GM12864 (cell line): ENCODE measurements around the gene AQP1.

Experiments
- DNase-seq: peaks from one replicate; pipeline ENCODE4 v3.0.0-alpha.2; 2011; ENCODE audit warnings: low read depth
- H3K4me3 ChIP-seq: 2 replicates; pipeline ENCODE4 v1.5.1; 2011; ENCODE audit warnings: mild to moderate bottlenecking, low read depth, low read length, control low read depth
- TF ChIP-seq, protein P1 (sequence below): IDR thresholded peaks from 2 replicates; pipeline ENCODE4 v1.5.1; 2011; ENCODE audit warnings: low read depth, mild to moderate bottlenecking, moderate library complexity, low read length, control low read depth, inconsistent platforms; ENCODE audit errors: missing control alignments

The AQP1 gene

DNA sequence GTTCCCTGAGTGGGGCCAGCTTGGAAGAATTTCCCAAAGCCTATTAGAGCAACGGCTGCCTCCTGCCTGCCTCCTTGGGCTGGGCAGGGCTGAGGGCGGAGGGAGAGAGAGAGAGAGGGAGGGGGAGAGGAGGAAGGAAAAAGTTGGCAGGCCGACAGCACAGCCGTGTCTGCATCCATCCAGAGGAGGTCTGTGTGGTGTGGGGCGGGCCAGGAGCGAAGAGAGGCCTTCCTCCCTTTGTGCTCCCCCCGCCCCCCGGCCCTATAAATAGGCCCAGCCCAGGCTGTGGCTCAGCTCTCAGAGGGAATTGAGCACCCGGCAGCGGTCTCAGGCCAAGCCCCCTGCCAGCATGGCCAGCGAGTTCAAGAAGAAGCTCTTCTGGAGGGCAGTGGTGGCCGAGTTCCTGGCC, at the start of gene AQP1:
TSS of gene AQP1 (plus strand) at position 293 of the 409 bp plus-strand sequence. CDS start at position 350, 57 bp downstream.
- TF ChIP-seq, protein P1, sequence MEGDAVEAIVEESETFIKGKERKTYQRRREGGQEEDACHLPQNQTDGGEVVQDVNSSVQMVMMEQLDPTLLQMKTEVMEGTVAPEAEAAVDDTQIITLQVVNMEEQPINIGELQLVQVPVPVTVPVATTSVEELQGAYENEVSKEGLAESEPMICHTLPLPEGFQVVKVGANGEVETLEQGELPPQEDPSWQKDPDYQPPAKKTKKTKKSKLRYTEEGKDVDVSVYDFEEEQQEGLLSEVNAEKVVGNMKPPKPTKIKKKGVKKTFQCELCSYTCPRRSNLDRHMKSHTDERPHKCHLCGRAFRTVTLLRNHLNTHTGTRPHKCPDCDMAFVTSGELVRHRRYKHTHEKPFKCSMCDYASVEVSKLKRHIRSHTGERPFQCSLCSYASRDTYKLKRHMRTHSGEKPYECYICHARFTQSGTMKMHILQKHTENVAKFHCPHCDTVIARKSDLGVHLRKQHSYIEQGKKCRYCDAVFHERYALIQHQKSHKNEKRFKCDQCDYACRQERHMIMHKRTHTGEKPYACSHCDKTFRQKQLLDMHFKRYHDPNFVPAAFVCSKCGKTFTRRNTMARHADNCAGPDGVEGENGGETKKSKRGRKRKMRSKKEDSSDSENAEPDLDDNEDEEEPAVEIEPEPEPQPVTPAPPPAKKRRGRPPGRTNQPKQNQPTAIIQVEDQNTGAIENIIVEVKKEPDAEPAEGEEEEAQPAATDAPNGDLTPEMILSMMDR: no peak
- DNase-seq: no peak
- H3K4me3 ChIP-seq: no peak within 1 kb of the TSS

DNA sequence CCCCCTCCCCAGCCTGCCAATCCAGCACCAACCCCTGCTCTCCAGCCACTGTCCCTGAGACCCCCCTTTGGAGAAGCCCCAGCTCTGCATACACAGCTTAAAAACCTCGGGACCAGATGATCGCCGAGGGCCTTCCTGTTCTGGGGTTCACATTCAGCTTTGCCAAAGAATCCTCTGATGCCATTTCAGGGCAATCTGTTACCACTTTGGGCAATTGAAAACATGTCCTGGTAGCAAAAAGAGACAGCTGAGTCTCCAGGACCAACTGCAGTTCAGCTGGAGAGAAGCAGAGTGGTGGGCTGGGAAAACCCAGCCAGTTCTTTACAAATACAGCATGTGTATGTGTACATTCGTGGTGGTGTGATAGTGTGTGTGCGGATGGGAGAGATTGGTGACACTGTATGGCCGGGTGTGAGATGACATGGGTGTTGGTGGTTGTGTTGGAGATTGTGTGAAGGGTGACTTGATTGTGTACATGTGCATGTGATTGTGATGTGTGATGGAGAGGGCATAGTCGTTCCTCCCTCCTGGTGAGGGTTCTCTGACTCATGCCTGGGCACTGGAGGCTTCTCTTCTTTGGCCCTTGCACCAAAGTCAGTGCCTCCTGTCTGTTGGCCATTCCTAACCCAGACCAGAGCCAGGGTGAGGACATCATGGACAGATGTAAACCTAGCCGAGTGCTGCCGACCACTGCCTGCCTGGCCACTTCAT, 48.5 kb upstream of the AQP1 start:
- no peak for DNase-seq
- no peak overlapping the region for H3K4me3 ChIP-seq
- TF ChIP-seq, protein P1: no peak

DNA sequence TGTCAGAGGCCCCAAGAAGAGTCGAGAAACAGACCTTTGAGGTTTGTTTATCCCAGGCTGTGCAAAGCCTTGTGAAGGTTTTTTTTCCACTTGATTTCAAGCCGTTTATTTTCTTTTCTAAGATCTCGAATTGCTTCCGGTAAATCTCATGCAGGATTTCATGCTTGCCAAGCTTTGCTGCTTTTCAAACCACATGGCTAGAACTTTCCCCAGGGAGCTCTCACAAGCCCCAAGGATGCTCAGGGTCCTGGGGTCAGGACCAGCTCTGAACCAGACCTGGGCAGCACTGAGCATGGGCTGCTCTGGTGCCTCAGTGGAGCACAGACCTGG, 48.0 kb upstream of the AQP1 start:
- no peak for DNase-seq
- no peak overlapping the region for H3K4me3 ChIP-seq
- TF ChIP-seq, protein P1: no peak

DNA sequence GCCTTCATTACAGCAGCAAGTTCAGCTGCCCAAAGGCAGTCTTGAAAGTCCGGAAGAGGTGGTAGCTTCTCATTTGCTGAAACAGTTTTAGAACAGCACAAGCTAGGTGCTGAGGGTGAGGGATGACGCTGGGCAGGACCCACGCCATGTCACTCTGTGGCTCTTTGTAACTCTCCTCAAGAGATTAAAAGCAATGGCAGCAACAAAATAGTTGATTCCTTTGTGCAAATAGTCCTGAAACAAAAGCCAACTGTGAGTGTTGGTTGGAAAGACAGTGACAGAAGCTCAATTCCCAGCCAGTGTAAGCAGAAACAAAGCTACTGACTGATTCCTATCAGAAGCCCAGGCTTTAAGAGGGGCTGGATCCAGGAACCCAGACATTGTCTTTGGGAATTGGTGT, 47.6 kb upstream of the AQP1 start:
- TF ChIP-seq, protein P1: no peak

DNA sequence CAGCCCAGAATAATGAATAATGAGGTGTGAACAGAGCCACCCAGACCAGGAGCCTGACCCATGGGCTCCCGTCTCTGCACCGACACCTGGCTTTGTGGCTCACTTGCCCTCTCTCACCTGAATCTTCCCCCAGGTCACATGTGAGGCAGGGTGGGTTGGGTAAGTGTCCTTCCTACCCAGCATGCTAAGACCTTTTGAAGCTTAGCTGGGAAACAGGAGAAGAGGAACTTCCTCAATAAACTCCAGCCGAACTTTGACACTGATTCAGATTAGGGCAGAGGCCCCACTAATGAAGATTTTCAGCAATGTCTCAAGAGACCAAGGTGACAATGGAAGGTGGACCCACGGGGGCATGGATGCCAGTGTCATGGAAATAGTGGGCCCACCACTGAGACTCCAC, 46.6 kb upstream of the AQP1 start:
- DNase-seq: no peak
- TF ChIP-seq, protein P1: no peak
- H3K4me3 ChIP-seq: no peak overlapping the region

More for the DNA sequence above, 47.6 kb upstream of the AQP1 start:
- no peak for DNase-seq
- no peak overlapping the region for H3K4me3 ChIP-seq

DNA sequence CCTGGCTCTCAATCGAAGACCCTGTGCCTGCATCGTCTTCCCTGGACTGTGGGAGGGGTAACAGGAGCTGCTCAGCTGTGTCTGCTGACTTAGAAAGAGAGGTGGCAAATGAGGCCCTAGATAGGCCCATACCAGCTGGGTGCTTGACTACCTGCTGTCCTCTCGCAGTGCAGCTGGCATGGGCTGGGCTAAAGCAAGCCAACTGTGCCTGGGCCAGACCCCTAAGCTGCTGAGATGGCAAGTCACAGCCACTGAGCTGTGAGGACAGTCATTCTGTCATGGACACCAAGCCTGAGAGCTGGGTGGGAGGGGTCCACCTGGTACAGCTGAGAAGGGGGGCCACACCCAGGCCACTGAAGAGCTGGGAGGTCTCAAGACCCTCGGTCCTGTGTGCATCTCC, 45.8 kb upstream of the AQP1 start:
- no peak overlapping the region for H3K4me3 ChIP-seq
- no peak for DNase-seq
- TF ChIP-seq, protein P1: no peak

DNA sequence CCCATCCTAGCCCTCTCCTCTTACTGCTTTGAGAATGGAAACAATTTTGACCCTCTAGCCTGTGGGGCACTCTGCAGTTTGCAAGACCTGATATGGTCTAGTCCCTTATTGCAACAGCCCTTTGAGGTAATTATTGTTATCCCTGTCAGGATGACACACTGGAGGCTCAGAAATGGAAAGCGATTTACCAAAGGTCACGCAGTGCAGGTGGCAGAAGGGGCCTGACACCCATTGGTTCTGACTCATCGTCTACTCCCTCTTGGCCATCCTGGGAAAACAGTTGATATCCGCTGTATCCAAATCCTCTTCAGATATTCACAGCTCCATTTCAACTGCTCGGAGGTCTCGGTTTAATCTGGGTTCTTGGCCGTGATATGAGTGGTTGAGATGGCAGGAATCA, 44.7 kb upstream of the AQP1 start:
- TF ChIP-seq, protein P1: no peak
- no peak for DNase-seq
- H3K4me3 ChIP-seq: no peak overlapping the region
